ENCODE data around the gene ROBO4.

DNA sequence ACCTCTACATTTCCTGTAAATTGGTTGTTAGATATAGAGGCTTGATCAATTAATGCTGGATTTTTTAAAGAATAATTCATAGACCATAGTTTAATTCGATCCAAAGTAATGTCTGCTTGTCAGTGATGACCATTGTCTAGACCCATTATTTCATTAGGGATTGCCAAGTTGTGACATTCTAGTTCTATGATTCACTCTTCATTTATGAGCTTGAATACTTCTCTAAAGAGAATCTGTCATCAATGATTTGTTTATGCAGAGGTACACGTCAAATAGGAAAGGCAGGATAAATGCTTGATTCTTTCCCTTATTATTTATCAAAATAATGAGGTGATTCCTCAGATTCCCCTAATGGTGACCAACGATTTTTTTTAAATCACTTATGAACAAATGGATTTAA is 56.5 kb downstream of the ROBO4 start:
- TF ChIP-seq, protein P1, sequence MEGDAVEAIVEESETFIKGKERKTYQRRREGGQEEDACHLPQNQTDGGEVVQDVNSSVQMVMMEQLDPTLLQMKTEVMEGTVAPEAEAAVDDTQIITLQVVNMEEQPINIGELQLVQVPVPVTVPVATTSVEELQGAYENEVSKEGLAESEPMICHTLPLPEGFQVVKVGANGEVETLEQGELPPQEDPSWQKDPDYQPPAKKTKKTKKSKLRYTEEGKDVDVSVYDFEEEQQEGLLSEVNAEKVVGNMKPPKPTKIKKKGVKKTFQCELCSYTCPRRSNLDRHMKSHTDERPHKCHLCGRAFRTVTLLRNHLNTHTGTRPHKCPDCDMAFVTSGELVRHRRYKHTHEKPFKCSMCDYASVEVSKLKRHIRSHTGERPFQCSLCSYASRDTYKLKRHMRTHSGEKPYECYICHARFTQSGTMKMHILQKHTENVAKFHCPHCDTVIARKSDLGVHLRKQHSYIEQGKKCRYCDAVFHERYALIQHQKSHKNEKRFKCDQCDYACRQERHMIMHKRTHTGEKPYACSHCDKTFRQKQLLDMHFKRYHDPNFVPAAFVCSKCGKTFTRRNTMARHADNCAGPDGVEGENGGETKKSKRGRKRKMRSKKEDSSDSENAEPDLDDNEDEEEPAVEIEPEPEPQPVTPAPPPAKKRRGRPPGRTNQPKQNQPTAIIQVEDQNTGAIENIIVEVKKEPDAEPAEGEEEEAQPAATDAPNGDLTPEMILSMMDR (IDR thresholded peaks at IDR 0.05; ENCODE audit: low read length): no peak
- no peak for TF ChIP-seq EZH2phosphoT487 (IDR thresholded peaks at IDR 0.05; ENCODE audit: low read length)
- no peak for TF ChIP-seq EZH2 (optimal IDR thresholded peaks at IDR 0.05; ENCODE audit: low read depth, low read length)
